HCT116 (cell line): Measurements from ENCODE around the gene PCNT.

Source experiments
- CTCF ChIP-seq, 3 experiments: fragments of 200-600 bp in 1 of 3; sonication (generic) in 1 of 3; IDR thresholded peaks in 2 of 3; conservative IDR thresholded peaks in 1 of 3; 2 replicates each; pipeline ENCODE4 v1.5.1; 2012 to 2017; ENCODE audit warnings: low read depth in 2 of 3, low read length in 2 of 3, antibody characterized with exemption in 1 of 3, borderline replicate concordance in 1 of 3, control low read depth in 1 of 3, mild to moderate bottlenecking in 1 of 3, mixed read lengths in 1 of 3, mixed run types in 1 of 3, moderate library complexity in 1 of 3; ENCODE audit not compliant: insufficient read depth in 1 of 3
- EGR1 ChIP-seq: IDR thresholded peaks from 2 replicates; pipeline ENCODE4 v1.6.1; 2012; ENCODE audit warnings: low read depth
- EZH2 ChIP-seq: fragments of 200-600 bp; sonication (generic); IDR thresholded peaks from 2 replicates; pipeline ENCODE4 v1.6.1; 2017; ENCODE audit warnings: antibody characterized with exemption, mixed run types
- EZH2phosphoT487 ChIP-seq: fragments of 200-600 bp; IDR thresholded peaks from 2 replicates; pipeline ENCODE4 v1.6.1; 2018; ENCODE audit warnings: antibody characterized with exemption, borderline replicate concordance
- JUND ChIP-seq: IDR thresholded peaks from 2 replicates; pipeline ENCODE4 v1.6.1; 2012
- MAX ChIP-seq: IDR thresholded peaks from 2 replicates; pipeline ENCODE4 v1.6.1; 2012
- POLR2A ChIP-seq: IDR thresholded peaks from 2 replicates; pipeline ENCODE4 v1.7.0; 2011; ENCODE audit warnings: borderline replicate concordance; ENCODE audit not compliant: insufficient read depth, insufficient read length; ENCODE audit errors: extremely low read depth
- REST ChIP-seq: IDR thresholded peaks from 2 replicates; pipeline ENCODE4 v1.6.1; 2012; ENCODE audit warnings: low read depth
- SIN3A ChIP-seq: IDR thresholded peaks from 2 replicates; pipeline ENCODE4 v1.6.1; 2012; ENCODE audit warnings: low read depth
- TCF7L2 ChIP-seq: IDR thresholded peaks from 2 replicates; pipeline ENCODE4 v1.7.0; 2011; ENCODE audit warnings: borderline replicate concordance, inconsistent platforms; ENCODE audit not compliant: insufficient read depth, insufficient read length; ENCODE audit errors: extremely low read depth

- TF ChIP-seq POLR2A (no peak), CTCF (IDR thresholded peaks at IDR 0.05 in 2 of 3, conservative IDR thresholded peaks at IDR 0.05 in 1 of 3; ENCODE audit: borderline replicate concordance in 1 of 3, insufficient read depth in 1 of 3, low read depth in 2 of 3, low read length in 2 of 3) (no peak), TCF7L2 (no peak), SIN3A (no peak), EZH2 (no peak), MAX (no peak), EZH2phosphoT487 (no peak), EGR1 (no peak), REST (no peak), JUND (no peak)
These were observed 165.3 kb downstream of the PCNT start for GRCh38 chr21:46489162-46489663.
